Tibial nerve (tissue), 4 donors: Measurements from ENCODE around the gene EGFLAM.

Experiments
- CTCF ChIP-seq, 5 experiments: fragments of 200-600 bp in 3 of 5; fragments of 450-650 bp in 2 of 5; sonication (generic) in 3 of 5; IDR thresholded peaks; one replicate each; pipeline ENCODE4 v1.5.1; 2016 to 2019; ENCODE audit warnings: antibody characterized with exemption in 5 of 5, mild to moderate bottlenecking in 3 of 5, moderate library complexity in 2 of 5
- EP300 ChIP-seq, 2 donors: sonication (generic); formaldehyde crosslinking; IDR thresholded peaks; one replicate each; pipeline ENCODE4 v1.6.1; 2017; ENCODE audit warnings: antibody characterized with exemption in 2 of 2, mild to moderate bottlenecking in 1 of 2

DNA sequence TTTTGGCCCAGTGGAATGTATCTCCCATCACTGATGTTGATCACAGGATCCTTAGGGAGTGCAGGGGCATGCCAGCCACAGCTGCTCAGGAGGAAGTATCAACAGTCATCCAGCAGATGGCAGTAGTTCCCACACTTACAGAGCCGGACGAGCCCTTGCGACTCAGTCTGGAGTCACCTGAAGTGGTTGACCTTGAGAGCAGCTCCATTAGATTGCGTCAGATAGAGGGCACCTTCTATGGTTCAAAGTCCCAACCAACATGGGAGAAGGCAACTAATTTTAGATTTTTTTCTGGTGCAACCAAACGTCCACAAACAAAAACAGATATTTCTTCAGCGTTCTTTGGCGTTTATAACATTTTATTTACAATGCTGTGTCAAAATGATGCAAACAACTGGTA, 124.5 kb downstream of the EGFLAM start:
- TF ChIP-seq EP300 (IDR thresholded peaks at IDR 0.05): no peak
- TF ChIP-seq CTCF (IDR thresholded peaks at IDR 0.05): peak; percentile 59 to 82 (median 72)
